ENCODE measurements around the gene PCDHB10. TPM values are rescaled to one million over a fixed set of nuclear protein-coding genes. Genes with fewer than 3 reads are reported as not detected.
"Not testable (repeated sequence)": the region's sequence is repeated elsewhere in the genome, so short reads cannot be mapped to it uniquely, and the experiment has no call there.

PCDHB10 gene
- total and polyA plus RNA-seq, 10 of the 15 experiments (the other 5 are each of a cell fraction or from before 2014, with no cell fraction given): 0.01 to 0.06 TPM; not detected in 8

GRCh38 chr5:141210281-141210680 lies 18.1 kb downstream of the PCDHB10 start:
- DNase-seq (ENCODE audit: low read depth, low spot score); CTCF ChIA-PET; intact Hi-C loops (cut with micrococcal nuclease; ENCODE audit: unreplicated experiment); H3K9ac ChIP-seq (ENCODE audit: control insufficient read depth, insufficient read depth, low read length); SMC1A ChIA-PET (ENCODE audit: uncharacterized antibody, unreplicated experiment); H3K4me2 ChIP-seq (ENCODE audit: control insufficient read depth, insufficient read depth); POLR2A ChIA-PET; H3K79me2 ChIP-seq (ENCODE audit: control insufficient read depth, insufficient read depth, low read length); H3K27ac ChIP-seq (ENCODE audit: control insufficient read depth, insufficient read depth); H3K9me3 ChIP-seq (replicated peaks; ENCODE audit: control insufficient read depth, insufficient read depth, low read length); H4K20me1 ChIP-seq (ENCODE audit: control insufficient read depth, insufficient read depth); FAIRE-seq; BruUV-seq (replicated peaks); H3K4me1 ChIP-seq (ENCODE audit: control insufficient read depth, insufficient read depth, low read length); H2AFZ ChIP-seq (ENCODE audit: control insufficient read depth, low read depth, low read length); H3K27me3 ChIP-seq (replicated peaks in 1 of 2; ENCODE audit: control insufficient read depth in 2 of 2, insufficient read depth in 2 of 2, low read length in 1 of 2); RAD21 ChIA-PET (ENCODE audit: unreplicated experiment); H3K36me3 ChIP-seq (ENCODE audit: control insufficient read depth in 2 of 2, insufficient read depth in 2 of 2, low read length in 1 of 2); ATAC-seq; H3K4me3 ChIP-seq: not testable (repeated sequence)
- in situ Hi-C loops (cut with MboI): loop anchor here (5.0 to 25.0 kb wide), 2 partner anchors 33 to 352 kb away; partner anchors contain the start of gene PCDHB8
- WGBS (ENCODE audit: insufficient coverage, insufficient replicate concordance, low lambda C conversion rate, missing lambda C conversion rate): 87% methylated on average over 37 of the region's 39 CpGs

GRCh38 chr5:141210849-141211248 lies 18.7 kb downstream of the PCDHB10 start:
- CTCF ChIA-PET; H3K27me3 ChIP-seq (replicated peaks in 1 of 2; ENCODE audit: control insufficient read depth in 2 of 2, insufficient read depth in 2 of 2, low read length in 1 of 2): not testable (repeated sequence)
- 71% methylated on average over 19 of the region's 27 CpGs for WGBS (ENCODE audit: insufficient coverage, insufficient replicate concordance, low lambda C conversion rate, missing lambda C conversion rate)

More at GRCh38 chr5:141210849-141211248, 18.7 kb downstream of the PCDHB10 start:
- H3K9ac ChIP-seq (ENCODE audit: control insufficient read depth, insufficient read depth, low read length); POLR2A ChIA-PET; RAD21 ChIA-PET (ENCODE audit: unreplicated experiment); H2AFZ ChIP-seq (ENCODE audit: control insufficient read depth, low read depth, low read length); ATAC-seq; H3K27ac ChIP-seq (ENCODE audit: control insufficient read depth, insufficient read depth); intact Hi-C loops (cut with micrococcal nuclease; ENCODE audit: unreplicated experiment); H3K9me3 ChIP-seq (replicated peaks; ENCODE audit: control insufficient read depth, insufficient read depth, low read length); H3K79me2 ChIP-seq (ENCODE audit: control insufficient read depth, insufficient read depth, low read length); H3K4me3 ChIP-seq; DNase-seq (ENCODE audit: low read depth, low spot score); SMC1A ChIA-PET (ENCODE audit: uncharacterized antibody, unreplicated experiment); FAIRE-seq; H4K20me1 ChIP-seq (ENCODE audit: control insufficient read depth, insufficient read depth); BruUV-seq (replicated peaks); H3K4me2 ChIP-seq (ENCODE audit: control insufficient read depth, insufficient read depth); H3K4me1 ChIP-seq (ENCODE audit: control insufficient read depth, insufficient read depth, low read length); H3K36me3 ChIP-seq (ENCODE audit: control insufficient read depth in 2 of 2, insufficient read depth in 2 of 2, low read length in 1 of 2): not testable (repeated sequence)
- in situ Hi-C loops (cut with MboI): loop anchor here (5.0 to 25.0 kb wide), 2 partner anchors 34 to 351 kb away; partner anchors contain the start of gene PCDHB8
